ENCODE data around the gene ZNF653. TPM values are rescaled to one million over a fixed set of nuclear protein-coding genes. Genes with fewer than 3 reads are reported as not detected.
A peak's percentile ranks its signal among the peaks of the same experiment; 100 is the strongest.

ZNF653 gene
- total RNA-seq, 1 donor from 2014 or later, result 16.5 TPM

GRCh38 chr19:11539495-11540365 is 34.1 kb upstream of the ZNF653 start:
- Mint-ChIP-seq H3K27me3 (ENCODE audit: low read depth) (no peaks in the 10 kb centered on the region), H3K9me3 (no peaks in the 10 kb centered on the region), H3K36me3 (no peaks in the 10 kb centered on the region), H3K4me3 (peak overlapping the region; percentile 60), H3K27ac (peak overlapping the region; percentile 90), H3K4me1 (peaks cover 21% of the 10 kb centered on the region)
- DNase-seq (ENCODE audit: low spot score in 2 of 2, unreplicated experiment in 2 of 2), result peak in 1 of 2 experiments; percentile 51
- no peak for TF ChIP-seq CTCF (IDR thresholded peaks at IDR 0.05; ENCODE audit: unreplicated experiment)

- DNase-seq (ENCODE audit: low spot score in 2 of 2, unreplicated experiment in 2 of 2), result peak; percentile 50 to 68
- Mint-ChIP-seq H3K4me1 (peaks cover 21% of the 10 kb centered on the region), H3K27me3 (ENCODE audit: low read depth) (no peaks in the 10 kb centered on the region), H3K9me3 (no peaks in the 10 kb centered on the region), H3K36me3 (no peaks in the 10 kb centered on the region), H3K27ac (peak within 1 kb of the TSS; percentile 90), H3K4me3 (peak within 1 kb of the TSS; percentile 57)
- no peak for TF ChIP-seq CTCF (IDR thresholded peaks at IDR 0.05; ENCODE audit: unreplicated experiment)
These were observed 32.8 kb upstream of the ZNF653 start, which contains the start of gene CNN1 for GRCh38 chr19:11538232-11539036. Gene CNN1, plus strand, starts transcription at chr19:11538851. Its CDS starts 77 bp downstream, at chr19:11538928.

GRCh38 chr19:11535792-11536595 is 30.4 kb upstream of the ZNF653 start:
- TF ChIP-seq CTCF (IDR thresholded peaks at IDR 0.05; ENCODE audit: unreplicated experiment), result peak; percentile 93
- Mint-ChIP-seq H3K27ac (peak overlapping the region; percentile 93), H3K9me3 (no peaks in the 10 kb centered on the region), H3K27me3 (ENCODE audit: low read depth) (no peaks in the 10 kb centered on the region), H3K36me3 (no peaks in the 10 kb centered on the region), H3K4me1 (peaks cover 21% of the 10 kb centered on the region), H3K4me3 (peak overlapping the region; percentile 67)
- DNase-seq (ENCODE audit: low spot score in 2 of 2, unreplicated experiment in 2 of 2), result peak; percentile 87 to 94

GRCh38 chr19:11534948-11535347 is 29.3 kb upstream of the ZNF653 start:
- H3K27me3 Mint-ChIP-seq (ENCODE audit: low read depth), result no peaks in the 10 kb centered on the region
- H3K9me3 Mint-ChIP-seq, result no peaks in the 10 kb centered on the region
- H3K27ac Mint-ChIP-seq, result peak overlapping the region; percentile 63
- DNase-seq (ENCODE audit: low spot score in 2 of 2, unreplicated experiment in 2 of 2), result no peak
- TF ChIP-seq CTCF (IDR thresholded peaks at IDR 0.05; ENCODE audit: unreplicated experiment), result no peak
- H3K36me3 Mint-ChIP-seq, result no peaks in the 10 kb centered on the region
- peak overlapping the region; percentile 67 for H3K4me3 Mint-ChIP-seq
- H3K4me1 Mint-ChIP-seq, result peaks cover 16% of the 10 kb centered on the region

- Mint-ChIP-seq H3K27me3 (ENCODE audit: low read depth) (no peaks in the 10 kb centered on the region), H3K4me3 (peak overlapping the region; percentile 2), H3K36me3 (no peaks in the 10 kb centered on the region), H3K27ac (peak overlapping the region; percentile 63), H3K4me1 (peaks cover 16% of the 10 kb centered on the region), H3K9me3 (no peaks in the 10 kb centered on the region)
- TF ChIP-seq CTCF (IDR thresholded peaks at IDR 0.05; ENCODE audit: unreplicated experiment), result no peak
- no peak for DNase-seq (ENCODE audit: low spot score in 2 of 2, unreplicated experiment in 2 of 2)
These were observed 28.9 kb upstream of the ZNF653 start for GRCh38 chr19:11534538-11534937.
